Measurements from ENCODE around the gene VWA8.
"Not testable (repeated sequence)": the region's sequence is repeated elsewhere in the genome, so short reads cannot be mapped to it uniquely, and the experiment has no call there.

The VWA8 gene

DNA sequence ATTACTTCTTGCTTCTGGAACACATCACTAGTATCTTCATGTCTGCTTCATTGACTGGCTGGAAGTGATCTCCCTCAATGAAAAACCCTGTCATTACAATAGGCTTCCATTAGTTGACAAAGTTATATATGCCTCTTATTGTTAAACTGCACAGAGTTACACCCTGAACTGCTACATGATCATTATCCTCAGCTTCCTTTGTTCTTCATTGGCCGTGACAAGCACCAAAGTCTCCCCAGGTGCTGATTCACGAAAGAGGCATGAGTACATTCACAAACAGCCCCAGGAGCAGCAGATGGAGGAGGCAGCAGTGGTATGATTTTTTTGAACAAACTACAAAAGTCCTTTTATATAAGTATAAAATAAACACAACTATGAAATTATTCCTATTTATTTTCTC is 51.4 kb downstream of the VWA8 start:
- H3K4me3 ChIP-seq (replicated peaks; ENCODE audit: low read depth, low read length) = no peak overlapping the region
- TF ChIP-seq, protein P1, sequence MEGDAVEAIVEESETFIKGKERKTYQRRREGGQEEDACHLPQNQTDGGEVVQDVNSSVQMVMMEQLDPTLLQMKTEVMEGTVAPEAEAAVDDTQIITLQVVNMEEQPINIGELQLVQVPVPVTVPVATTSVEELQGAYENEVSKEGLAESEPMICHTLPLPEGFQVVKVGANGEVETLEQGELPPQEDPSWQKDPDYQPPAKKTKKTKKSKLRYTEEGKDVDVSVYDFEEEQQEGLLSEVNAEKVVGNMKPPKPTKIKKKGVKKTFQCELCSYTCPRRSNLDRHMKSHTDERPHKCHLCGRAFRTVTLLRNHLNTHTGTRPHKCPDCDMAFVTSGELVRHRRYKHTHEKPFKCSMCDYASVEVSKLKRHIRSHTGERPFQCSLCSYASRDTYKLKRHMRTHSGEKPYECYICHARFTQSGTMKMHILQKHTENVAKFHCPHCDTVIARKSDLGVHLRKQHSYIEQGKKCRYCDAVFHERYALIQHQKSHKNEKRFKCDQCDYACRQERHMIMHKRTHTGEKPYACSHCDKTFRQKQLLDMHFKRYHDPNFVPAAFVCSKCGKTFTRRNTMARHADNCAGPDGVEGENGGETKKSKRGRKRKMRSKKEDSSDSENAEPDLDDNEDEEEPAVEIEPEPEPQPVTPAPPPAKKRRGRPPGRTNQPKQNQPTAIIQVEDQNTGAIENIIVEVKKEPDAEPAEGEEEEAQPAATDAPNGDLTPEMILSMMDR (IDR thresholded peaks at IDR 0.05; ENCODE audit: low read depth, low read length, missing control alignments) = no peak
- DNase-seq (ENCODE audit: extremely low read depth, low read depth) = no peak

DNA sequence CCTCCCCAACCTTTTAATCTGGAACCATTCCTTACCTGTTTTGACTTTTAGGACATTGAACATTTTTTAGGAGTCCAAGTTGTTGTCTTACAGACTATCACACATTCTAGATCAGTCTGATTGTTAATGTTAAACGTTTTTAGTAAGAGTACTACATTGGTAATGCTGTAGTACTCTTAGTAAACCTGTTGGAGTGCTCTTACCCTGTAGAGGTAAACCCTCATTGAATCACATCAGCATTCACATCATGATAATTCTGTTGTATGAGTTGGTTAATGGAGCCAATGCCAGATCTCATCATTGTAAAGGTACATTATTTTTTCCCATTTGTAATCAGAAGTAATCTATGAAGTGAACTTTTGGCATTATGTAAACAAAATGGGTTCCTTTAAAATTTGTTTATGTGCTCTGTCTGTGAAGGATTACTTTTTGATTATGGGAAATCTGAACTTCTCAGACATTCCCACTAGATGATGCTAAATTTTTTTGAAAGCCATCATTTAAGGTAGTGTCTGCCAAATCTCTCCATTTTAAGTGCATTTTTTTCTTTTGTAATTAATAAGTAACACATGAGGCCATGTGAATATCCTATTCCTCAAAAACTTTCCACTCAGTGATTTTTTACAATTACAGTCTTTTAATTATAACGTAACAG is 55.2 kb downstream of the VWA8 start:
- DNase-seq (ENCODE audit: extremely low read depth, low read depth) = no peak

DNA sequence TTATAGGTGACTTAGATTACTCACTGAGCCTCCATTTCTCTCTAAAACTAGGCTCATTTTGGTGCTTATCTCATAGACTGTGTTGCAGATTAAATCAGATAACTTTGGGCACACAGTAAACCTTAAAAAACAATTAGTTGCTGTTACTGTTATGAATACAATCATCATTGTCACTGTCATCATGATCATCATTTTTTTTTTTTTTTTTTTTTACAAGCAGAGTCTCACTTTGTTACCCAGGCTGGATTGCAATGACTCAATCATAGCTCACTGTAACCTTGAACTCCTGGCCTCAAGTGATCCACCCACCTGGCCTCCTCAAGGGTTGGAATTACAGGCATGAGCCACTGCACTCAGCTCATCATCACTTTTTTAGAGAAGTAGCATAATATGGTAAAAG is 60.0 kb downstream of the VWA8 start:
- no peak overlapping the region for H3K4me3 ChIP-seq (replicated peaks; ENCODE audit: low read depth, low read length)
- TF ChIP-seq, protein P1 (IDR thresholded peaks at IDR 0.05; ENCODE audit: low read depth, low read length, missing control alignments) = no peak
- no peak for DNase-seq (ENCODE audit: extremely low read depth, low read depth)

More for the DNA sequence above, 55.2 kb downstream of the VWA8 start:
- no peak overlapping the region for H3K4me3 ChIP-seq (replicated peaks; ENCODE audit: low read depth, low read length)
- TF ChIP-seq, protein P1 (IDR thresholded peaks at IDR 0.05; ENCODE audit: low read depth, low read length, missing control alignments) = peak; percentile 41

DNA sequence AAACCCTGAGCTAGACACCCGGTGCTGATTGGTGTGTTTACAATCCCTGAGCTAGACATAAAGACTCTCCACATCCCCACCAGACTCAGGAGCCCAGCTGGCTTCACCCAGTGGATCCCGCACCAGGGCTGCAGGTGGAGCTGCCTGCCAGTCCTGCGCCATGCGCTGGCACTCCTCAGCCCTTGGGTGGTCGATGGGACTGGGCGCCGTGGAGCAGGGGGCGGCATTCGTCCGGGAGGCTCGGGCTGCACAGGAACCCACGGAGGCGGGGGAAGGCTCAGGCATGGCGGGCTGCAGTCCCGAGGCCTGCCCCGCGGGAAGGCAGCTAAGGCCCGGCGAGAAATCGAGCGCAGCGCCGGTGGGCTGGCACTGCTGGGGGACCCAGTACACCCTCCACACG is 62.5 kb downstream of the VWA8 start:
- not testable (repeated sequence) for H3K4me3 ChIP-seq (replicated peaks; ENCODE audit: low read depth, low read length); DNase-seq (ENCODE audit: extremely low read depth, low read depth)

DNA sequence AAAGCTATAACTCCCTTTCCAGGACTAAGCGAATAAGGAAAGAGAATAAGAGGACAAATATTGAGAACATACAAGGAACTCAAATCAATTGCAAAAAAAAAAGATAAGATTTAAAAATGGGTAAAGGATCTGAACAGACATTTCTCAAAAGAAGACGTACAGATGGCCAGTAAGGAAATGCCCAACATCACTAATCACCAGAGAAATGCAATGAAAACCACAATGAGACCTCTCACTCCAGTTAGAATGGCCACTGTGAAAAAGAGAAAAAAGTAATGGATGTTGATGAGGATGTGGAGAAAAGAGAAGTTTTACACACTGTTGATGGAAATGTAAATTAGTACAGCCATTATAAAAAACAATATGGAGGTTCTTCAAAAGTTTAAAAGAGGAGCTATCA is 63.8 kb downstream of the VWA8 start:
- H3K4me3 ChIP-seq (replicated peaks; ENCODE audit: low read depth, low read length) = no peak overlapping the region
- TF ChIP-seq, protein P1 (IDR thresholded peaks at IDR 0.05; ENCODE audit: low read depth, low read length, missing control alignments) = no peak
- DNase-seq (ENCODE audit: extremely low read depth, low read depth) = no peak

DNA sequence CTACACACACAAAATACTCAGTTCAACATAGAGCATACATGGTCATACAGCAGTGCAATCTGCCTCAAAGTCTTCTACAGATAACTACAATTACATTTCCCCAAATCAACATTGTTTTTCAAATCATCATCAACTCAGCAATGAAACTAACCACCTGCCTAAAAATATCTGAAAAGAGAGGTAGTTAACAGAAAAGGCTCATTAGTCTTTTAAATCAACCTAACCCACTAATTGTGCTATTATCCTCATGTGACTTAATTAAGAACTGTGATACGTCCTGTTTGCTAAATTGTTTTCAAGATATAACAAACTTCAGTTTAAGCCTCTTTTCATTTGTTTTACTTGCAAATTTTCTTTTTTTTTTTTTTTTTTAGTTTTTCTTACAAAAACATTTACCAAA is 65.4 kb downstream of the VWA8 start:
- DNase-seq (ENCODE audit: extremely low read depth, low read depth) = no peak
- TF ChIP-seq, protein P1 (IDR thresholded peaks at IDR 0.05; ENCODE audit: low read depth, low read length, missing control alignments) = no peak
- no peak overlapping the region for H3K4me3 ChIP-seq (replicated peaks; ENCODE audit: low read depth, low read length)

DNA sequence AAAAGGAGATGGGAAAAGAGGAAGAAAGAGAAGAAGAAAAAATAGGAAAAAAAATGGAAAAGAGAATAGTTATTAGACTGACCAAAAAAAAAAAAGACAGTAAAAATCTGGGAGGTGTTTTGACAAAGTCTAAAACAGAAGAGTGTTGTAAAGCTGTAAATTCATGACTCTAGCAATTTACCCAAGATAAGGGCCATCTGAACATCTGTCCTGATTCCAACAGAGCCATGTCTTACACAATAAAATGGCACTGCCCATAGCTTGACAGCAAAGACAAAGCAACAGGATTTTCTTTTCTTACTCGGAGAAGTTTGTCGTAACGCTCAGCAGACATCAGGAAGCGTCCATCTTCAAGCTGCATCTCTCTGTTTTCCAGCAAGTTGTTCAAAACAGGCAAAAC is 69.8 kb downstream of the VWA8 start:
- DNase-seq (ENCODE audit: extremely low read depth, low read depth) = no peak
- no peak overlapping the region for H3K4me3 ChIP-seq (replicated peaks; ENCODE audit: low read depth, low read length)
- TF ChIP-seq, protein P1 (IDR thresholded peaks at IDR 0.05; ENCODE audit: low read depth, low read length, missing control alignments) = no peak

Data from HFF-Myc (cell line).